Raji (cell line): ENCODE results near the gene AGAP3.

Experiments
- POLR2A ChIP-seq: IDR thresholded peaks from 2 replicates; pipeline ENCODE4 v1.6.1; 2011; ENCODE audit warnings: low read depth, low read length, control low read depth; ENCODE audit not compliant: insufficient read depth

Gene AGAP3

GRCh38 chr7:151191544-151191943 is 105.3 kb downstream of the AGAP3 start:
- TF ChIP-seq POLR2A: no peak

- no peak for TF ChIP-seq POLR2A
Observed at GRCh38 chr7:151192002-151192539, 105.8 kb downstream of the AGAP3 start.

- TF ChIP-seq POLR2A: no peak
Observed at GRCh38 chr7:151193203-151193978, 107.1 kb downstream of the AGAP3 start.
